ENCODE results near the gene SLC22A5. TPM values are rescaled to one million over a fixed set of nuclear protein-coding genes. Genes with fewer than 3 reads are reported as not detected.

SLC22A5 gene
- total and polyA plus RNA-seq, 9 of the 15 experiments (the other 6 are each of a cell fraction or from before 2014, with no cell fraction given) = 3.0 to 16.6 (median 8.3) TPM

DNA sequence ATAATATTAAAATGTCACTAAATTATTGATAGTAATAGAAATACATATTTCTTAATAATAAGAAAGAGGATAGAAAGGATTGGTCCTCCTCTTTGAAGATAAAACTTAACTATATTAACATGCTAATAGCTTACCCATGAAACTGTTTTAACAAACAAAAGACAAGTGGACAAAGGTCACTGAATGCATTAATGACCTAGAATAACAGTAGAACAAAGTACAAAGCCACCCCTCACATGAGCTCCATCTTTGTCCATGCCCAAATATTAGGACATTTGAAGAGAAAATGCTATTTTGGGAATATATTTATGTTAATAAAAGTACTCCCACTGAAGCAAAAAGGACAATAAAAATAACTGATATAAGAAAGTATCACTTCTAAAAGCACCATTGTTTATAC lies 34.1 kb upstream of the SLC22A5 start:
- in situ Hi-C loops (cut with MboI) (no loop called here), intact Hi-C loops (cut with micrococcal nuclease) (no loop called here)
- Histone ChIP-seq H3K36me3 (ENCODE audit: control insufficient read depth, insufficient read depth, low read length) (peaks cover 45% of the 10 kb centered on the region), H4K20me1 (replicated peaks; ENCODE audit: control insufficient read depth, insufficient read depth, low read length) (no peaks in the 10 kb centered on the region), H3K79me2 (ENCODE audit: control insufficient read depth, insufficient read depth, low read length) (no peaks in the 10 kb centered on the region), H3K9ac (ENCODE audit: insufficient read depth in 1 of 2, low read depth in 2 of 2, low read length in 2 of 2) (no peak overlapping the region), H2AFZ (ENCODE audit: low read depth, low read length) (no peak overlapping the region), H3K9me3 (replicated peaks; ENCODE audit: control insufficient read depth, insufficient read depth, low read depth, low read length) (no peaks in the 10 kb centered on the region), H3K4me2 (ENCODE audit: insufficient read depth, low read length) (no peak overlapping the region), H3K9me1 (ENCODE audit: control insufficient read depth, insufficient read depth, low read length) (no peaks in the 10 kb centered on the region), H3K4me1 (replicated peaks in 1 of 2; ENCODE audit: control insufficient read depth in 2 of 2, insufficient read depth in 2 of 2, low read length in 2 of 2) (no peaks in the 10 kb centered on the region), H3K27ac (ENCODE audit: extremely low read depth, low read depth, low read length) (no peak overlapping the region), H3K27me3 (ENCODE audit: control insufficient read depth in 2 of 2, insufficient read depth in 2 of 2, low read length in 2 of 2) (no peaks in the 10 kb centered on the region), H3K4me3 (no peak overlapping the region)
- DNase-seq (ENCODE audit: extremely low read depth in 1 of 4, low spot score in 3 of 4) (no peak), FAIRE-seq (no peak), ATAC-seq (no peak)
- CTCF ChIA-PET (ENCODE audit: low intra/inter-chr PET ratio) = no interaction called here
- BruUV-seq (replicated peaks) = no TSS peak
- POLR2A ChIA-PET = interaction anchor here (0.7 to 1.7 kb wide), 3 partner anchors 9 to 20 kb away, joined by 3 to 6 read pairs (median 6); no protein-coding TSS in a partner anchor
- TF ChIP-seq ZNF696 (CRISPR knock-in tag; conservative IDR thresholded peaks at IDR 0.05) = no peak
- TF ChIP-seq ZKSCAN1 (IDR thresholded peaks at IDR 0.05; ENCODE audit: low read depth, low read length) = no peak
- TF ChIP-seq NR2C1 (IDR thresholded peaks at IDR 0.05) = no peak
- no peak for TF ChIP-seq NR2C1 (tag; IDR thresholded peaks at IDR 0.05)
- no peak for TF ChIP-seq ZNF134 (CRISPR knock-in tag; conservative IDR thresholded peaks at IDR 0.05)
- TF ChIP-seq LEF1 (IDR thresholded peaks at IDR 0.05) = no peak
- TF ChIP-seq CBX8 (IDR thresholded peaks at IDR 0.05; ENCODE audit: borderline replicate concordance, extremely low read depth, low read depth, low read length, poor library complexity, severe bottlenecking) = no peak
- no peak for TF ChIP-seq STAT5A (IDR thresholded peaks at IDR 0.05; ENCODE audit: borderline replicate concordance, low read length)
- TF ChIP-seq, protein P1, sequence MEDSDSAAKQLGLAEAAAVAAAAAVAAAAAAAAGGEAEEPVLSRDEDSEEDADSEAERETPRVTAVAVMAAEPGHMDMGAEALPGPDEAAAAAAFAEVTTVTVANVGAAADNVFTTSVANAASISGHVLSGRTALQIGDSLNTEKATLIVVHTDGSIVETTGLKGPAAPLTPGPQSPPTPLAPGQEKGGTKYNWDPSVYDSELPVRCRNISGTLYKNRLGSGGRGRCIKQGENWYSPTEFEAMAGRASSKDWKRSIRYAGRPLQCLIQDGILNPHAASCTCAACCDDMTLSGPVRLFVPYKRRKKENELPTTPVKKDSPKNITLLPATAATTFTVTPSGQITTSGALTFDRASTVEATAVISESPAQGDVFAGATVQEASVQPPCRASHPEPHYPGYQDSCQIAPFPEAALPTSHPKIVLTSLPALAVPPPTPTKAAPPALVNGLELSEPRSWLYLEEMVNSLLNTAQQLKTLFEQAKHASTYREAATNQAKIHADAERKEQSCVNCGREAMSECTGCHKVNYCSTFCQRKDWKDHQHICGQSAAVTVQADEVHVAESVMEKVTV (CRISPR knock-in tag; IDR thresholded peaks at IDR 0.05) = no peak
- no peak for TF ChIP-seq PTTG1 (tag; IDR thresholded peaks at IDR 0.05; ENCODE audit: low read depth)
